Measurements from ENCODE around the gene CLIC5. TPM values are rescaled to one million over a fixed set of nuclear protein-coding genes. Genes with fewer than 3 reads are reported as not detected.

The CLIC5 gene
- total RNA-seq, 1 experiment from 2014 or later, result 0.20 TPM

DNA sequence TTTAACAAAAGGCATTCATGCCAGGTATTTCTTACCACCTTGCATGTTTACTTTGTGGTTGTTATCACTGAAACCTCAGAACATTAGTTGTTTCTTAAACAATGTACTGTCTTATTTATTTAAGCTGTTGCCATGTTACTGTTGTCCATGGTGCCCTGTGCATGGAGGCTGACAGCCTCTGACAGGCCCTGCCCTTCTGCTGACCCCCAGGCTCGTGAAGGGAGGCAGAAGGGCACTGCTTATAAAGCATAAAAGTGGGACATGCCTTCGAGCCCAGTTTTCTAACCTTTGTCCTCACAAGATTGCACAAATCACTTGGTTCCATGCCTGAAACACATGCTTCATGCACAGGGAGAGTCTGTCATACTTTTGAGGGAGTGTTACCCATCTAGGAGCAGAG is 46.7 kb upstream of the CLIC5 start:
- Mint-ChIP-seq H3K27me3 (ENCODE audit: low read depth) (peaks cover 4% of the 10 kb centered on the region), H3K27ac (no peak overlapping the region), H3K4me3 (no peak overlapping the region), H3K4me1 (peaks cover 3 to 7% of the 10 kb centered on the region in 2 experiments; a peak in 2 of 4 replicates), H3K9me3 (peaks cover 5 to 9% of the 10 kb centered on the region in 2 experiments), H3K36me3 (ENCODE audit: insufficient read depth in 1 of 3, low read depth in 3 of 3) (peaks cover under 1 to 7% (median 2%) of the 10 kb centered on the region in 3 experiments; a peak in 6 of 7 replicates)
- H4K5ac ChIP-seq (ENCODE audit: insufficient read length, low read depth, low read length), result no peak overlapping the region
- H3K56ac ChIP-seq (ENCODE audit: insufficient read length, low read depth, low read length), result no peak overlapping the region
- no peak overlapping the region for H3K27ac ChIP-seq (ENCODE audit: insufficient read length, low read depth, low read length)
- DNase-seq, result no peak
- H3K79me1 ChIP-seq (ENCODE audit: insufficient read depth, low read depth, low read length, poor library complexity, severe bottlenecking), result no peaks in the 10 kb centered on the region
- no peak overlapping the region for H2AK5ac ChIP-seq (ENCODE audit: insufficient read length, low read length)
- no peaks in the 10 kb centered on the region for H3K4me1 ChIP-seq (ENCODE audit: insufficient read depth, low read length)
- no peak overlapping the region for H2BK5ac ChIP-seq (ENCODE audit: insufficient read length, low read length)
- no peak overlapping the region for H2BK20ac ChIP-seq (ENCODE audit: low read depth, low read length, poor library complexity, severe bottlenecking)
- no peak overlapping the region for H3T11ph ChIP-seq (ENCODE audit: low read length)
- no peak overlapping the region for H2BK120ac ChIP-seq (ENCODE audit: low read depth, low read length, poor library complexity, severe bottlenecking)
- H3K18ac ChIP-seq (ENCODE audit: insufficient read length, low read depth, low read length), result no peak overlapping the region
- no CpG with 5 or more reads among the region's 2 CpGs for WGBS (ENCODE audit: extremely low coverage, insufficient read length, low lambda C conversion rate)
- no peak overlapping the region for H3K9ac ChIP-seq (ENCODE audit: extremely low read depth, insufficient read length, low read length)
- no peaks in the 10 kb centered on the region for H3K9me3 ChIP-seq (ENCODE audit: control insufficient read depth, low read depth, low read length)
- H3K27me3 ChIP-seq (ENCODE audit: insufficient read depth, low read length), result no peaks in the 10 kb centered on the region
- H4K20me1 ChIP-seq (ENCODE audit: control insufficient read depth, insufficient read depth, insufficient read length), result no peaks in the 10 kb centered on the region
- no peak overlapping the region for H2BK12ac ChIP-seq (ENCODE audit: insufficient read length, low read depth, low read length)
- no peak overlapping the region for H3K4me2 ChIP-seq (ENCODE audit: insufficient read depth, insufficient read length, low read length)
- no peaks in the 10 kb centered on the region for H3K23me2 ChIP-seq (ENCODE audit: insufficient read length, low read depth, low read length, poor library complexity, severe bottlenecking)
- H3K23ac ChIP-seq (ENCODE audit: insufficient read length, low read depth, low read length), result no peak overlapping the region
- TF ChIP-seq, protein P1, sequence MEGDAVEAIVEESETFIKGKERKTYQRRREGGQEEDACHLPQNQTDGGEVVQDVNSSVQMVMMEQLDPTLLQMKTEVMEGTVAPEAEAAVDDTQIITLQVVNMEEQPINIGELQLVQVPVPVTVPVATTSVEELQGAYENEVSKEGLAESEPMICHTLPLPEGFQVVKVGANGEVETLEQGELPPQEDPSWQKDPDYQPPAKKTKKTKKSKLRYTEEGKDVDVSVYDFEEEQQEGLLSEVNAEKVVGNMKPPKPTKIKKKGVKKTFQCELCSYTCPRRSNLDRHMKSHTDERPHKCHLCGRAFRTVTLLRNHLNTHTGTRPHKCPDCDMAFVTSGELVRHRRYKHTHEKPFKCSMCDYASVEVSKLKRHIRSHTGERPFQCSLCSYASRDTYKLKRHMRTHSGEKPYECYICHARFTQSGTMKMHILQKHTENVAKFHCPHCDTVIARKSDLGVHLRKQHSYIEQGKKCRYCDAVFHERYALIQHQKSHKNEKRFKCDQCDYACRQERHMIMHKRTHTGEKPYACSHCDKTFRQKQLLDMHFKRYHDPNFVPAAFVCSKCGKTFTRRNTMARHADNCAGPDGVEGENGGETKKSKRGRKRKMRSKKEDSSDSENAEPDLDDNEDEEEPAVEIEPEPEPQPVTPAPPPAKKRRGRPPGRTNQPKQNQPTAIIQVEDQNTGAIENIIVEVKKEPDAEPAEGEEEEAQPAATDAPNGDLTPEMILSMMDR (conservative IDR thresholded peaks at IDR 0.05), result no peak
- no peak overlapping the region for H3K4ac ChIP-seq (ENCODE audit: low read depth, low read length)
- no peak overlapping the region for H2AFZ ChIP-seq (ENCODE audit: low read length)
- no peak overlapping the region for H3K14ac ChIP-seq (ENCODE audit: insufficient read depth, low read length)
- no peaks in the 10 kb centered on the region for H3K79me2 ChIP-seq (ENCODE audit: insufficient read depth, low read length)
- H4K91ac ChIP-seq (ENCODE audit: insufficient read length, low read depth, low read length), result no peak overlapping the region
- H4K8ac ChIP-seq (replicated peaks; ENCODE audit: insufficient read length, low read depth, low read length), result no peak overlapping the region
- no peak overlapping the region for H2BK15ac ChIP-seq (ENCODE audit: low read depth, low read length)

Measured in H9 (cell line).